Daoy (cell line): ENCODE results near the gene FNDC3B. TPM values are rescaled to one million over a fixed set of nuclear protein-coding genes. Genes with fewer than 3 reads are reported as not detected.

Experiments
- DNase-seq: peaks from one replicate; pipeline ENCODE4 v3.0.0-alpha.2; 2015; ENCODE audit warnings: low read depth
- total RNA-seq: library from RNA; depleted of rRNA; stranded (reverse); fragments of >200 nt; shearing (Covaris generic); gene quantifications from 2 replicates; pipeline ENCODE4 v1.2.3, GENCODE V29; 2014

Gene FNDC3B
- total RNA-seq, 1 experiment from 2014 or later, result 84.3 TPM

DNA sequence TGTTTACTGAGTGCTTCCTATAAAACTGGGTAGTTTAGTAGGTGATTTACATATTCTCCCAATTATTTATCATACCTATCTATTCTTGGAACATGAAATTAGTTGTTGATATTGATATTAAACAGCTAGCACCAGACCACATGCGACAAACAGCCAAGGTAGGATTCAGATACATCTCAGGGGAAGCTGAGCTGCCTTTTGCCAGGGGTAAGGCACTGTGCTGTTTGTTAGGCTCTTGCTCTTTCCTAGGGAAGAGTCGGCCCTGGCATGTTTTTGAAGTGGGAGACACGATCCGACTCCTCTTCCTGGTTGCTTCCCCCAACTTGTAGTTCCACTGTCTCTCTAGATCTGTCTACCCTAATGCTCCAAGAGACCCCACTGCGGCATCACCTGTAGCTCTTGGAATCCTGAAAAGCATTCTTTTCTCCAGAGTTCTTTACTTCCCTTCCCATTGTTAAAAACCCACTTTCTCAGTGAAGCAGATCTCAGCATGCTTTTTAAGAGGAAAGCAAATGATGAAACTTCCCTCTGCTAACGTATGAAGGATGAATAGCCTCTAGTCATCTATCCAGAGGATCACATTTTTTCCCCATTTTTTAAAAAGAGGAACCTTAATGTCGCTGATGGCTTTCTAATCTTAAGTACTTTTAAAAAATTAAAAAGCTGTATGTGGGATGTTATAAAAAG, 270.5 kb downstream of the FNDC3B start:
- no peak for DNase-seq

DNA sequence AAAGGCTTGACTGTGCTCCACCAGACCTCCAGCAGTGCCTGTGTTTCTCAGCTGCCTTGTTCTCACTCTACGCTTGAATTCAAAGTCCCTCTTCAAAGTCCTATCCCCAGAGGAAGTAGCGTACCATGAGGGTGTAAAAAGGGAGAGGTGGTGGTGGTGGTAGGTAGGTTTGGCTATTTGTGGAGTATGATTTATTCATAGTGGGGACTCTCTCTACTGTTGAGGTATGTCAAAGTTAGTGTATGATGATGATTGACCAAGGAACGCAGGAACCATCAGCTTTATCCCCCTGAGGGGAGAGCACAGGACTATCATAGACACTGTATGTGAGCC, 271.0 kb downstream of the FNDC3B start:
- no peak for DNase-seq

DNA sequence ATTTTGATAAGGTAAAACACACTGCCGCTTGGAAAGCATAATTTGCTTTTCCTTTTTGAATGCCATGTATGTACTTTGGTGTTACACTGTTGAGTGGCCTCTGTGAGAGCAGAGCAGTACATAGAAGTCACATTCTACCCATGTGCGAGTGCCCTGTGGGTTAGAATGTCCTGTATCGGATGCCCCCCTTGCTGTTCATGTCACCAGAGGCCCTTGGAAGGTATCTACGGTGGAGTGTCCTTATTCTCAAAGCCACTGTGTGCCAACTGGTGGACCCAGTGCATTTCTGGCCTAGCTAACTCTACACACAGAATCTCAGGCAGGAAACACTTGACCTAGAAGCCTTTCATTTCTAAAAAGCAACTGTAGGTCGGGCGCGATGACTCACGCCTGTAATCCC, 271.8 kb downstream of the FNDC3B start:
- no peak for DNase-seq

DNA sequence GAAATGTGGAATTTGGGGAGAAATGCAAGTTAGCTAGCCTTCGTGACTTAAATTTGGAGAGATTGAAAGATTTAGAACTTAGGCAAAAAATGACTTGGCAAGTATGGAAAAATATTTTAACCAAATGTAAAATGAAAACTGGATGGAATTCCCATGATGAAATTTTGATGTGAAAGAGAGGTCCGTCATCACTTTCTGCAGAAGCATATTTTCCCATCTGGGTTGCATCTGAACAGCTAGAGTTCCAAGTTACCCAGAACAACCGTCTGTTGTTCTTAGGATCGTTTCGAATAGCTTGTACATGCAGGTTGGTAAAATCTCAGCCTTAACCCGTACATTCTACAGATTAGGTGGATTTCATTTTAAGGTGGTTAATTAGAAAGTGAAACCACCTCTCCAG, 272.6 kb downstream of the FNDC3B start:
- no peak for DNase-seq

- no peak for DNase-seq
Observed at GRCh38 chr3:172312711-172313110, 273.3 kb downstream of the FNDC3B start.

- no peak for DNase-seq
Observed at GRCh38 chr3:172313671-172314070, 274.3 kb downstream of the FNDC3B start.

- DNase-seq, result no peak
Observed at GRCh38 chr3:172314591-172315160, 275.3 kb downstream of the FNDC3B start.

- peak; percentile 53 for DNase-seq
Observed at GRCh38 chr3:172315401-172316091, 276.2 kb downstream of the FNDC3B start.

- no peak for DNase-seq
Observed at GRCh38 chr3:172316758-172317157, 277.4 kb downstream of the FNDC3B start.

- DNase-seq, result no peak
Observed at GRCh38 chr3:172317481-172317880, 278.1 kb downstream of the FNDC3B start.

- peak; percentile 94 for DNase-seq
Observed at GRCh38 chr3:172317984-172318383, 278.6 kb downstream of the FNDC3B start.

DNA sequence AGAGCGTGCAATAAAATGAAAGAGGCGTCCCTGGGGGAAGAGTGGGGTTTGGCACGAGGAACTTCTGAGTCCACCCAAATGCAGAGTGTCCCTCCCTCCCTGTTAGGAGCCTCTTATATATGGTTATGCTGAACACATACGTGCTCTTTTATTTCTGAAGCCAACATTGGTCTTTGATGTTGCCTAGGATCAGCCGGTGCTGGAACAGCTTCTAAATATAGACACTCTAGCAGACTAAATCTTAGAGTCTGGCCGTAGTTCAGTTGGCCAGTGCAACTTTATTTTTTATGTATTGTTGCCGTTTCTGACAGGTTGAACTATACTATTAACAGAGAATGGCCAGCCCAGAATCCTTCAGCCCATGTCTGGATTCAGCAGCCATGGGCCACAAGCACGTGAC, 280.2 kb downstream of the FNDC3B start:
- no peak for DNase-seq

- peak; percentile 58 for DNase-seq
Observed at GRCh38 chr3:172320468-172320867, 281.1 kb downstream of the FNDC3B start.

GRCh38 chr3:172321035-172321434, 281.7 kb downstream of the FNDC3B start:
- no peak for DNase-seq

DNA sequence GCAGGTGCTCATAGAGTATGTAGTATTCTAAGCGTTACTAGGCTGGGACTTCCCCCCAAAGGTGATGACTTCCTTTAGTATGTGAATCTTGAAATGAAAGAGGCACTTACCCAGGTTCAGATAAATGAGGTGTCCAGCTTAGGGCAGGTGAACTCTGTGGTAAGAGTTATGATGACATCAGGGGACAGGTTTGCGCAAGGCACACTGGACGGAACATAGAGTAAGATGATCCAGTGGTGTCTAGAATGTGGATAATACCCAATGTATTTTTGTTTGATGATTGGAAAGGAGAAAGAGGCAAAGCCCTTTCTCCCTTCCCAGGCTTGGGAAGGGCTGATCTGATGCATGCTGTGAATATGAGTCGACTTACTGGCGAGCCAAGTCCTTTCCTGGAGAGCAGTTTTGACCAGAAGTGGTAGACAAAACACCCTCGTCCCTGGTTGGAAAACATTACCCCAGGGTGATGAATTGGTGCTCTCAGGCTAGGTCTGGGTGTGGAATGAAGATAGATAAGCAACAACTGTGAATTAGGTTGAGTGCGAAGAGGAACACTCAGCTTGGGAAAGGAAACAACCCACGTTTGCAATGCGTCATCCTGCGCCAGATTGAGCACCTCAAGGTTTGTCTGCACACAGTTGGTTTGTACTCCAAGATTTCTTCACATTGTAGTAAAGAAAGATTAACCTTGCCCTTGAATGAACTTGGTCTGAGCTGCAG, 284.7 kb downstream of the FNDC3B start:
- DNase-seq, result peak; percentile 83

DNA sequence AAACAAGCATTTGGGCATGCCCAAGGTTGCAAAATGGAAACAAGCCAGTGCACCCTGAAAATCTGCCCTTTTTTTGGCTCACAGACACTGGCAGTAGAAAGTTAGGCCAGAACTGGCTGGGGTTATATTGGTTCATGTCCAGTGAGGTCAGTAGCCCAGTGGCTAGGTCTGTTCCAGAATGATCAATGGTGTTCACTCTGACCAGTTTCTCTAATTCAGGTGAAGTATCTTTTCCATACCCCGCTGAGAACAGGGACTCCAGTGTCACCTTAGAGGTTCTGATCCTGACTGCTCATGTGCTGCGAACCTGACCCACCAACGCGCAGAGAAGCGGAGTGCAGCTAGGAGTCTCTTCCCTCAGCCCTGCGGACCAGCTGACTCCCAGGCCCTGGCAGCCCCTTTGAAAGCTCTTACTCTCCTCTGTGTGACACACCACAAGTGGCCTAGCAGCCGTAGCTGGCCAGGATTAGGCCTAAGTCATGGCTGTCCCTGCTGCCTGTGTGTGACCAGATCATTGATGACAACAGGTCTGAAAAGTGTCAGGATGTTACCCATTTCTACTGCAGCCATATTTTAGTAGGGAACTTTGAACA, 285.3 kb downstream of the FNDC3B start:
- DNase-seq, result no peak

DNA sequence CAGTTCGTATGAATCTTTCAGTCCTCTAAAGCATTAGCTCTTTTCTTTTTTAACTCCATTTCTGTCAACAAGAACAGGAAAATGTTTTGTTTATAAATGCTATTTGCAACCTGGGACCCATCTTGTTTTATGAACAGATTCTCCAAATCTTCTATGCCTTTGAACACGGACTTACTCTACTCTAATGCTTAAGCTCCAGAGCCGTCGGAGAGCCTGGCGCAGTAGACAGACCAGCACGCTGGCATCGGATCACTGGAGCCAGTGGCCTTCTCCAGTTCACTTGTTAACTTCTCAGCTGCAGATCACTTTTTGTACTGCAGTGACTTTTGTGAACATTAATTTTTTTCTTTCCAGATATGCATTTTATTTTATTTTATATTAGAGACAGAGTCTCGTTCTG, 286.1 kb downstream of the FNDC3B start:
- no peak for DNase-seq

- DNase-seq, result no peak
Observed at GRCh38 chr3:172326993-172327392, 287.6 kb downstream of the FNDC3B start.

DNA sequence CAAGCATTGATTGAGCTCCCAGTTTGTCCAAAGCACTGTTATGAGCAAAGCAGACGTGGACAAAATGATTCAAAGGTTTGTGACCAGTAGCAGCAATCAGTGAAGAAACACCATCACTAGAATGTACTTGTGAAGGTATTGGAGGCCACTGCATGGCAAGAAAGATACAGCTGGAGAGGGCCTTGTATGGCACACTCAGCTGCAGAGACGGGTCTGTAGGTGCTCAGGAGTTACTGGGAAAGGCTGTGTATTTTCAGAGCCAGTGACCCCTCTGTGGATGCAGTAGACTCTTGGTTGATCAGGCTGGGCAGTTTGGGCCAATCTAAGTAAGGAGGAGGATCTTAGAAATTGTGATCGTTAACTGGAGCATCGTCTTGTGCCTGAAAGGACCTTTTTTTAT, 288.9 kb downstream of the FNDC3B start:
- DNase-seq, result no peak

GRCh38 chr3:172329070-172329469, 289.7 kb downstream of the FNDC3B start:
- no peak for DNase-seq

GRCh38 chr3:172330413-172330812, 291.0 kb downstream of the FNDC3B start:
- DNase-seq, result no peak
